NOMO-1 treated with dmso at 0.1 percent for 144 hours (cell line): ENCODE results near the gene CCDC92.
"Not testable (repeated sequence)": the region's sequence is repeated elsewhere in the genome, so short reads cannot be mapped to it uniquely, and the experiment has no call there.

Experiments used
- DNase-seq: peaks from one replicate; lab custom pipeline; 2025; ENCODE audit not compliant: unreplicated experiment; lab: John Stamatoyannopoulos, UW

CCDC92 gene

GRCh38 chr12:123950476-123951349 lies 21.9 kb downstream of the CCDC92 start:
- no peak for DNase-seq

- no peak for DNase-seq
Measured at GRCh38 chr12:123949770-123950165, 22.9 kb downstream of the CCDC92 start.

GRCh38 chr12:123948796-123949769 lies 23.5 kb downstream of the CCDC92 start:
- DNase-seq: no peak

DNA sequence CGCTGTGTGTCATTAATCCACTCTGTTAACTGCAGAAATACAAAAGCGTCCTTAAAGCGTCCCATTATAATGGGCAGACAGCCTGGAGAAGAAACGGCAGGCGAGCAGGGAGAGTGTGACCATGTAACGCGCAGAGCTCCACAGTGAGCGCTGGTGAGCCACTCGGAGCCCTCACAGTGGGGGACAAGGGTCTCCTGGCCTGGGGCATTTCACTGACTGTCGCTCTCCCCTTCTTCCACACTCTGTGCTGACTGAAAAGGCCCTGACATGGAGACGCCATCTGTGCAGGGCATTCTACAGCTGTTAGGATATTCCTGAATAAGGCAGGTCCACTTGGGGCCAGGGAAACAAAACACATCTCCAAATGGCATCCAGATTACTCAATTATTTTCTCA lies 24.2 kb downstream of the CCDC92 start:
- DNase-seq: no peak

DNA sequence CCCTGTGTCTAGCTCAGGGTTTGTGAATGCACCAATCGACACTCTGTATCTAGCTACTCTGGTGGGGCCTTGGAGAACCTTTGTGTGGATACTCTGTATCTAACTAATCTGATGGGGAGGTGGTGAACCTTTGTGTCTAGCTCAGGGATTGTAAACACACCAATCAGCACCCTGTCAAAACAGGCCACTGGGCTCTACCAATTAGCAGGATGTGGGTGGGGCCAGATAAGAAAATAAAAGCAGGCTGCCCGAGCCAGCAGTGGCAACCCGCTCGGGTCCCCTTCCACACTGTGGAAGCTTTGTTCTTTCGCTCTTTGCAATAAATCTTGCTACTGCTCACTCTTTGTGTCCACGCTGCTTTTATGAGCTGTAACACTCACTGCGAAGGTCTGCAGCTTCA lies 25.1 kb downstream of the CCDC92 start:
- not testable (repeated sequence) for DNase-seq

- DNase-seq: not testable (repeated sequence)
Measured at GRCh38 chr12:123946516-123947505, 25.8 kb downstream of the CCDC92 start.

DNA sequence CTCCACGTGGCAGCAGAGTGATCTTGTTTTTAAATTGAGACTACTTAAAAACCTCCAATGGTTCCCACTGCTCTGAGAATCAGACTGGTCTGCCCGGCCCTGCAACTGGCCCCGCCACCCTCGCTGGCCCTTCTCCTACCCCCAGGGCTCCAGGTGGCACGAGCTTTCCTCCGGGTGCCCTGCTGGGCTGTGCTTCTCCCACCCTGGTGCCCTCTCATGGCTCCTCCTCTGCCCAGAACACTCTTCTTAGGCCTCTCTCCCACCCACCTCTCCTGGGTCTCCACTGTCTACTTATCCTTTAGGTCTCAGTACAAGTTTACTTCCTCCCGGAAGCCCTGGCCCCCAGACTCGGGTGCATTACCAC lies 26.5 kb downstream of the CCDC92 start:
- no peak for DNase-seq

GRCh38 chr12:123945287-123946151 lies 27.1 kb downstream of the CCDC92 start:
- DNase-seq: no peak

GRCh38 chr12:123944696-123945095 lies 27.9 kb downstream of the CCDC92 start:
- DNase-seq: no peak

DNA sequence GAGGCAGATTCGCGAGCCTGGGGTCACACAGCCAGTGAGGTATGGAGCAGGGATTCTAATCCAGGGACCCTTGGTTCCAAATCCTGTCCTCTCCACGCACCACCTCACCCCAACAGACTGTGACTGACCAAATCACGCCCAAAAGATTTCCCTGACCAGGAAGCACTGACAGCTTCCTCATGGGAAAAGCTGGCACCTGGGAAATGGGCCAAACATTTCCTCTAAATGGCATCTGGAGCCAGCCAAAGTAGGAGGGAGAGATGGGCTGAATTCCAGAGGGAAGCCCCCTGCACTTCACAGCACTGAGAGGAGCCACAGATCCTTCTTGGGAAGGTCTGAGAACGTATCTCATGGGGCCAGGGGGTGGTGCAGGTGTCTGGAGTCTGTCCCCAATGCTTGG lies 28.8 kb downstream of the CCDC92 start:
- no peak for DNase-seq

DNA sequence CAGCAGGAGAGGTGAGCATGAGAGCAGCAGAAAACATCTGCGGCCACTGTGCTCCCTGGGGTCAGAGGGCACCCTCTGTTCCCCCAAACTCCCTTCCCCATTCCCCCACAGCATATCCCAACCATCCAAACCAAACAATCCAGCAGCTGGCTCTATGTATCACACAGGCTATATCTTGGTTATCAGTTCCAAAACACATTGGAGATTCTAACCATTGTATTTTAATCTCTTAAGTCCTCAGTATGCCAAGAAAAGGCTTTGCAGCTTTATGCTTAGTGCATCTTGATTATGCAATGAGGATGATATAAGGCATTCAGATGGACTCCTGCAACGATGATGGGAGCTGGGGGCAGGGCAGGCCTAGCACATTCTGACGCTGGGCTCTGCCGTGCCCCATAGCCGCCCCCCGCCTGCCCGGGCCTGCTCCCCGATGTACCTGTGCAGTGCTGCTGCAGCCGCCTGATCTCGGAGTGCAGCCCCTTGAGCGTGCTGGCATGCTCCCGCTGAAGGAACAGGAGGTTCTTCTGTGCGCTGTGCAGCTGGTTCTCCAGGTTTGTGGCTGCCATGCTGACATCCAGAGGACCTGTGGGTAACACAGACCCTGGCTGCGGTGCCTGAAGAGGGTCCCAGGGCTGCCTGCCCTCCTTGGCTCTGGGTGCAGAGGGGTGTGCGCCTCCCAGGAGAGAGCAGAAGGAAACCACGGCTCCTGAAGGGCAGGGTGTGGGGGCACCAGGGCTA lies 29.6 kb downstream of the CCDC92 start:
- DNase-seq: no peak

DNA sequence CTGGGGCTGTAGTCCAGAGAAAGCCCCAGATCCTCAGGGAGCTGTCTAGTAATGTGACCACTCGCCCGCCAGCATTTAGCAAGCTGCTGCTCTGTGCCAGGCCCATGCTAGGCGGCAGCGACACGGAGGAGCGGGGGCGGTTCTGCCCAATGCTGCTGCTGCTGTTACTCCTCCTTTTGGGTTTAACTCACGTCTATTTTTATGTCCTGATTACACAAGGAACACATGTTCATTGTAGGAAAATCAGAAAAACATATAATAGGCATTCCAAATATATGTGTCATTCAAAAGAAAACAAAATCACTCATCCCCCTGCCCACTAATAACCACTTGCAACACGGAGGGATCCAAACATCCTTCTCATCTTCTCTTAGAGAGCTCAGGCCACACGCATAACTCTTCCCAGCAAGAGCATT lies 30.4 kb downstream of the CCDC92 start:
- DNase-seq: no peak

DNA sequence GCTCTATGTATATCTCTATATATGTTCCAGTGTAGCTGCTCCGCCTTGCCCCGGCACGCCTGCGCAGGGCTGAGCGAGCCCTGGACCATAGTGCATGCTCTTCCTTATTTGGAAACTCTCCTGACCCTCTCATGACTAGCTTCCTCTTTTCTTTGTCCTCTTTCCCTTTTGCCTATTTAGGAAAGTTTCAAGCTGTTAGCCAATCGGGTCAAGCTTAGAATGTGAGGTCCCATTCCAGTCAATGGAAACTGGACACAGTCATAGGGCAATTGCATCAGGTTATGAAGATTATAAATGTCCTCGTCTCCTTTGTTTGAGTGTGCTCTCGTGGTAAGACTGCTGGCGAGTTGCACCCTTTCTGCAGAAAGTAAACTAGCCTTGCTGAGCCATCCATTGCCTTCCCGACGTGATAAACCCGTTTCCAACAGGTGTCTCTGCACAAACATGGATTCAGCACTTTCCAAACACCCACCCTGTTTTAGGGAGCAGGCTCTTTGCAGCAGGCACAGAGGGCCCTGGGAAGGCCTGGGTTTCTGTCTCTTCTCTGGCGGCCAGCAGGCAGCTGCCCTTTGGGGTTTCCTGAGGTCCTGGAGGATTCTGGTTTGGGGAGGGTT lies 30.9 kb downstream of the CCDC92 start:
- no peak for DNase-seq

DNA sequence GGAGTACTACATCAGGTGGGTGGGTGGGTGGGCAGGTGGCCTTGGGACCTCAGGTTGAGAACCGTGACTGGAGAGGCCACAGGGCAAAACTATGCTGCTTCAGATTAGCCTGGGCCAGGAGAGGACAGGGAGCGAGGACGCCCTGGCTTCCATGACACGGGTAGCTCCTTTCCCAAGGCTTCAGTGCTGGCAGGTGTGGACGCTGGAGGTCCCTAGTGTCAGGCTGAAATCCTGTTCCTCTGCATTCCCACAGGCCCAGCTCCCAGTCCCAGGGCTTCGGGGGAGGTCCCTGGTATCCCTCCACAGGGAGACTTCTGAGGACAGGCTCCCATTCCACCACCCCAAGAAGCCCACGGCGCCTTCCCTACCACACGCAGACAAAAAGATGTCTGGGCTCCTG lies 31.6 kb downstream of the CCDC92 start:
- no peak for DNase-seq

DNA sequence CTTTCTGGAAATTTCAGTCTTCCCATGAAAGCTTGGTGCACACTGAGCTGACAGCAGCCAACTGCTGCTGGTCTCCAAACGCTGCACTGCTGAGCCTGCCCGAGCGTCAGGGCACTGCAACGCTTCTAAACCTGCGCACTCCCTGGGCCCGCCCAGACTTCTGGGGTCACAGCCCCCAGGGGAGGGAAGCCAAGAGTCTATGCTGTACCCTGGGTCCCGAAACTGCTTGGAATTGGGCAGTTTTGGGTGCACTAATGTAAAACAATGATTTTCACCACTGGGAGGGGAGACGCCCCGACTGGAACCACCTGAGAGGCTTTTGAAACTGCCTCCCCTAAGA lies 32.0 kb downstream of the CCDC92 start:
- no peak for DNase-seq

- DNase-seq: no peak
Measured at GRCh38 chr12:123939716-123940626, 32.7 kb downstream of the CCDC92 start.

DNA sequence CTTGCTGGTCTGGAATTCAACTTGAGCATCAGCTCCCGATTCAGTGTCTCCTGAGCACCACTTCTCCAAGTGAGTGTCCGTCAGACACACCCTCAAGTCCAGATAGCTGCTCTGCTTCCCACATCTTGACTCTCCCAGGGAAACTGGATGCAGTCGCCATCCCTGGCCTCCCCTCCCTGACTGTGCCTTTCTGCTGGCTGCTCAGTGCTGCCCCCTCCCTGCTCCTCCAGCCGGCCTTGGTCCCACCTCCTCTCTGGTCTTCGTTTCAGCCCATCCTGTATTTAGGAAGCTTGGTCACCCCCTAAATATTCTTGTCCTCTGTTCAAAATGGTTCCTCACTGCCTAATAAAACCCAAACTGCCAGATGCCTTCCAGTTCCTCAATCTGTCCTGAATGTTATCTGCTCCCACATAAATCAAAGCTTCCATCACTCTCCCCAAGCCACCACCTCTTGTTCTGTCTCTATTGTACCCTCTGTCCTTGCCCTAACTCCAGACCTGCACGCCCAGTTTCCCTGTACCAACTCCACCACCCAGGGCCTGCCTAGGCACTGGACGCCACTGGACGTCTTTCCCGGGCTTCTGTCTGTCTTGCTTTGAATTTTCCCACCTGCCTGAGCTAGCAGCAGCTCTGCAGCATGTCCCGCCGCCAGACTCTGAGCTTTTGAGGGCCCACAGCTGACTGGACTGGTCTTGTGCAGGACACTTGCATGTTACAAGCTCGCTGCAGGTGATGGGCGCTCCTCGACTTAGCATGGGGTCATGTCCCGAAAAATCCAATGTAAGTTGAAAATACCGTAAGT lies 33.8 kb downstream of the CCDC92 start:
- no peak for DNase-seq
